ENCODE results near the gene FRMD4A. TPM values are rescaled to one million over a fixed set of nuclear protein-coding genes. Genes with fewer than 3 reads are reported as not detected.
A peak's percentile ranks its signal among the peaks of the same experiment; 100 is the strongest.
"Not testable (repeated sequence)": the region's sequence is repeated elsewhere in the genome, so short reads cannot be mapped to it uniquely, and the experiment has no call there.

The FRMD4A gene
- total RNA-seq, 1 donor from 2014 or later: 98.0 TPM

GRCh38 chr10:14050598-14050997 is 280.1 kb downstream of the FRMD4A start:
- DNase-seq (ENCODE audit: low spot score): no peak
- ATAC-seq: no peak

GRCh38 chr10:14048930-14049613 is 281.7 kb downstream of the FRMD4A start:
- ATAC-seq (no peak), DNase-seq (ENCODE audit: low spot score) (no peak)
- intact Hi-C loops (cut with DNase I): no loop called here

More at GRCh38 chr10:14050598-14050997, 280.1 kb downstream of the FRMD4A start:
- intact Hi-C loops (cut with DNase I): no loop called here

- intact Hi-C loops (cut with DNase I): no loop called here
- no peak for ATAC-seq
Measured at GRCh38 chr10:14047431-14047830, 283.3 kb downstream of the FRMD4A start.

DNA sequence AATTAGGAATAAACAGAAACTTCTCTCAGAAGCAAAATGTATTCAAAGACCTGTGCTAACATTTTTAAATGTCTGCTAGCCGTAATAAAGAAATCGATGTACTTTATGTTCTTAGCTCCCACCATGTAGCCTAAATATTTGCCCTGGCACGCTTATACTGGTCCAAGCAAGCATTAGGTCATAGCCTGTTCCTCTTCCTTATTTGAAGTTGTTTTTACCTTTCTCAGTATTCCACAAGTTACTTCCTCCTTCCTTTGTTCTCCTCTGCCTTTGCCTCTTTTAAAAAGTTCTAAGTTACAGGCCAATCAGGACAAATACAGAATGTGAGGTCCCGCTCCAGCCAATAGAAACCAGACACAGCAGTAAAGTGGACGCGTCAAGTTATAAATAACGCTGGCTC is 288.7 kb downstream of the FRMD4A start:
- intact Hi-C loops (cut with DNase I); DNase-seq (ENCODE audit: low spot score); ATAC-seq: not testable (repeated sequence)

More at GRCh38 chr10:14047431-14047830, 283.3 kb downstream of the FRMD4A start:
- no peak for DNase-seq (ENCODE audit: low spot score)

GRCh38 chr10:14040787-14041631 is 289.7 kb downstream of the FRMD4A start:
- intact Hi-C loops (cut with DNase I): no loop called here
- DNase-seq (ENCODE audit: low spot score) (no peak), ATAC-seq (peak; percentile 45)

GRCh38 chr10:14039968-14040668 is 290.6 kb downstream of the FRMD4A start:
- DNase-seq (ENCODE audit: low spot score) (no peak), ATAC-seq (peak; percentile 71)
- intact Hi-C loops (cut with DNase I): no loop called here

DNA sequence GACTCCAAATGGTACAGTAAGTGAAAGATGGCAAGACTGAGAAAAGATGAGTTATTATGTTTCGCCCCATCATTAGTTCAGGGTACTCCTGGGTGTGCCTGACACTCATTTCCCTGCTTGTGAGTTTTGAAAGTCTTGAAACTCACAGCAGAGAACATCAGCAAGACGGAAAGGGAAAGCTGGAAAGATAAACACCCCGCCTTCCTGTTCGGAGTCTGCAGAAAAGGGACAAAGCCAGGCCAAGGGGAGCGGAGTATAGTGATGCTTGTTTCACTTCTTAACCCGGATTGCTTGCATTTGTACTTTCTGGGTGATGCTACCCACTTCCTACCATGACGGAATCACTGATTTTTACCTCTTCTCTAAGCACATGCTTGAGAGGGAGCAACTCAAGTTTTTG is 294.5 kb downstream of the FRMD4A start:
- intact Hi-C loops (cut with DNase I): no loop called here
- DNase-seq (ENCODE audit: low spot score) (no peak), ATAC-seq (no peak)

GRCh38 chr10:14035506-14035905 is 295.2 kb downstream of the FRMD4A start:
- intact Hi-C loops (cut with DNase I): no loop called here
- no peak for DNase-seq (ENCODE audit: low spot score)
- ATAC-seq: no peak

GRCh38 chr10:14032406-14032998 is 298.2 kb downstream of the FRMD4A start:
- DNase-seq (ENCODE audit: low spot score) (no peak), ATAC-seq (no peak)
- intact Hi-C loops (cut with DNase I): no loop called here

GRCh38 chr10:14026325-14026724 is 304.4 kb downstream of the FRMD4A start:
- DNase-seq (ENCODE audit: low spot score) (no peak), ATAC-seq (no peak)
- intact Hi-C loops (cut with DNase I): no loop called here

DNA sequence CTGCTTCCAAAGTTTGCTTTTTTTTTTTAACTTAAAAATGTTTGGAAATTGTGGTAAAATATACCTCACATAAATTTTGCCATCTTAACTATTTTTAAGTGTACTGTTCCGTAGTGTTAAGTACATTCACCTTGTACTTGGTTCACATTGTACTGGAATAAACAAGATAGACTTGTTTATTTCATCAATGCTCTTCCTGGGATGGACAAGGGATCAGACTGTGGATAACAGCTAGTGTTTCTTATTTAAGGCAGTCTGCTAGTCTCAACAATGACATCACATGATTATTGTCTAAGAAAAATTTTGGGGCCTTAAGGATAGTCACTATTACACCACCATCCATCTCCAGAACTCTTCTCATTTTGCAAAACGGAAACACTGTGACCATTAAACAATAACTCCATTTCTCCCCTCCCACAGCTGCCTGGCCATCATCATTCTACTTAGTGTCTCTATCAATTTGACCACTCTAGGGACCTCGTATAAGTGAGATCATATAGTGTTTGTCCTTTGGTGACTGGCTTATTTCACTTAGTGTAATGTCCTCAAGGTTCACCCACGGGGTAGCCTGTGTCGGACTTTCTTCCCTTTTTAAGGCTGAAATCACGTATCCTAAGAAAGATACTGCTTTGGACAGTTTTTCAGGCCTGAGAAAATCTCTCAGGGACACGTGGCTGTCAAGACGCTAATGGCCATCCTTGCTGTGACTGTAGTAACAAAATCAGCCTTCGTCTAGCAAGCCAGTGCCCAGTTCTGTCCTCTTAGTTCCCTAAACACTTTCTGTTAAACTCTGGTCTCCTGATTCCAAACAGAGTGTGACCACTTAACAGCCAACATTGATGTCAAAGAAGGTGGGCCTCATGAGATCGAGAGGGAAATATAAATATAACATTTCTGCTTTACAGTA is 305.2 kb downstream of the FRMD4A start:
- intact Hi-C loops (cut with DNase I): no loop called here
- DNase-seq (ENCODE audit: low spot score) (no peak), ATAC-seq (no peak)

GRCh38 chr10:14024329-14025202 is 306.2 kb downstream of the FRMD4A start:
- intact Hi-C loops (cut with DNase I): no loop called here
- DNase-seq (ENCODE audit: low spot score): peak; percentile 65
- peak; percentile 73 for ATAC-seq

DNA sequence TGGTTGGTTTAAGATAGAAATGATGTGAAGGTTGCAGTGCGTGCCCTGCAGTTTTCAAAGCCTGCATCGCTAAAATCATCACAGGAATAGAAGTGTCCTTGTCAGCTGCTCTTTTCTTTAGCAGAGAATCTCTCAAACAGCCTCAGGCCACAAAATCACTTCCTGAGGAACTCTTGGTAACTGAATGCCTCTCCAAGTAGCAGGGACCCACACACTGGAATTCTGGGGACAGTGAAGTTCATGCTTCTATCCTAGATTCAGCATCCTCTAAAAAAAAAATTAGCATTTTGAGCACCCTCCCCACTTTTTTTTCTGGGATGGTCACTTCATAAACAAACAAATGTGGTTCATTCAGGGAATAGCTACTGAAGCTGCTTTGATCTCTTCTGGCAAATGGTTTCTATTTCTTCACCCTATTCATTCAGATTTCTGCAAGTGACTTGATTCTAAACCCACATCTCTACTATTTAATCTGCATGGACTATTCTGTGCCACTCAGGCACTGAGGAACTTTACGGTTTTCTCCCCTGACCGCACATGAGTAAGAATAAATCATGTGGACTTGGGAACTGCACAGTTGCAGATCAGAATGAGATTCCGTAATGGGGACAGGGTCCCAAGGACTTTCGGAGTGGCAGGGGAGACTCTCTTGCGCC is 306.9 kb downstream of the FRMD4A start:
- intact Hi-C loops (cut with DNase I): no loop called here
- ATAC-seq: peak; percentile 49
- no peak for DNase-seq (ENCODE audit: low spot score)

- ATAC-seq (peak; percentile 25), DNase-seq (ENCODE audit: low spot score) (no peak)
- intact Hi-C loops (cut with DNase I): no loop called here
Measured at GRCh38 chr10:14022954-14023672, 307.6 kb downstream of the FRMD4A start.

GRCh38 chr10:14022052-14022451 is 308.7 kb downstream of the FRMD4A start:
- DNase-seq (ENCODE audit: low spot score) (no peak), ATAC-seq (no peak)
- intact Hi-C loops (cut with DNase I): no loop called here

DNA sequence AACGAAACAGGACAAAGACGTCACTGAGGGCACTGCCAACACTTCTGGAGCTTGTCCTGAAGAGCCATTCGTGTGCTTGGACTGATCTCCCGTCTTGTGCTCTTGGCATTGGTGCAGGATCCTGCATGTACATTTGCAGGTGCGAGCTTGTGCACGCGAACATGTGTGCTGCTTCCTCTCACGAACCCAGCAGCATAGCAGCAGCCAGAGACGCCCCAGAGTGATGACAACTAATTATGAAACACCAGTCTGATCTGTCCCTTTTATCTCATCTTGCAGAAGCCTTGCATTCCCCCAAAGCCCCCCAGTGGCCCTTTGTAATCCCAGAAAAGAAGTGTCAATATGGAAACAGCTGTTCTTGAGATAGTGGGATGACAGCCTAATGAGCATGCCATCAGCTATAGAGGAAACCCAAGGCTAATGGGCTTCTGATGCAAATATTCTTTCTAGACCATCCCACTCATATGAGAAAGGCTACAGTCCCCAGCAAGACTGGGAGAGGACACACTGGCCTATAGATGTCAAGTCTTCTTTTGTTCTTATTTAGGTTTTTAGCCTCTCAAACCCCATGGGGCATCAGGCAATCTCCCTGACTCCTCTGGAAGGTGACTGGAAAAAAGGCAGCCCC is 310.6 kb downstream of the FRMD4A start:
- intact Hi-C loops (cut with DNase I): no loop called here
- no peak for DNase-seq (ENCODE audit: low spot score)
- ATAC-seq: no peak

Measured in sciatic nerve (tissue), 2 donors.